PC-3 (cell line): ENCODE results near the gene RGS7. TPM values are rescaled to one million over a fixed set of nuclear protein-coding genes. Genes with fewer than 3 reads are reported as not detected.
A peak's percentile ranks its signal among the peaks of the same experiment; 100 is the strongest.
"Not testable (repeated sequence)": the region's sequence is repeated elsewhere in the genome, so short reads cannot be mapped to it uniquely, and the experiment has no call there.

ENCODE experiments used
- ATAC-seq: fragments of 200-7000 bp; cut with Tn5 transposase; 2 replicates; pipeline ENCODE4 v1.9.1; 2020; ENCODE audit warnings: mild to moderate bottlenecking, moderate library complexity
- BruUV-seq: library from RNA; stranded (reverse); fragments of 400-500 nt; replicated peaks from 2 replicates; lab custom pipeline; 2021; lab: Mats Ljungman, UMichigan
- CTCF ChIA-PET: fragments of 300-600 bp; sonication (Branson Sonifier 250); formaldehyde crosslinking; loops from one replicate; lab custom pipeline; 2022; ENCODE audit warnings: antibody characterized with exemption; lab: Charles Lee
- POLR2A ChIA-PET: fragments of 300-600 bp; sonication (Branson Sonifier 250); formaldehyde crosslinking; loops from one replicate; lab custom pipeline; 2022; ENCODE audit warnings: antibody characterized with exemption; ENCODE audit not compliant: unreplicated experiment; lab: Charles Lee
- DNase-seq: peaks from one replicate; pipeline ENCODE4 v3.0.0-alpha.2; 2015
- H2AFZ ChIP-seq: fragments of 300-600 bp; sonication (generic); 2 replicates; pipeline ENCODE4 v1.6.0; 2016; ENCODE audit warnings: antibody characterized with exemption, low read length
- H3F3A ChIP-seq: fragments of 300-600 bp; sonication (generic); one replicate; pipeline ENCODE4 v1.6.0; 2017; ENCODE audit warnings: antibody characterized with exemption, low read length, control low read depth, mild to moderate bottlenecking; ENCODE audit not compliant: unreplicated experiment
- H3K27ac ChIP-seq: fragments of 300-600 bp; sonication (generic); 2 replicates; pipeline ENCODE4 v1.5.1; 2016; ENCODE audit warnings: mild to moderate bottlenecking, low read length
- H3K27me3 ChIP-seq: fragments of 300-600 bp; sonication (generic); 2 replicates; pipeline ENCODE4 v1.6.1; 2016; ENCODE audit warnings: low read length, mixed read lengths
- H3K36me3 ChIP-seq: fragments of 300-600 bp; sonication (generic); 2 replicates; pipeline ENCODE4 v1.6.1; 2016; ENCODE audit warnings: low read depth, mixed run types, low read length, mixed read lengths
- H3K4me1 ChIP-seq: fragments of 300-600 bp; sonication (generic); 2 replicates; pipeline ENCODE4 v1.5.1; 2016; ENCODE audit warnings: low read length; ENCODE audit not compliant: insufficient read depth
- H3K4me2 ChIP-seq: fragments of 300-600 bp; sonication (generic); 2 replicates; pipeline ENCODE4 v1.6.0; 2016; ENCODE audit warnings: low read length
- H3K4me3 ChIP-seq: fragments of 300-600 bp; sonication (generic); 2 replicates; pipeline ENCODE4 v1.5.1; 2016; ENCODE audit warnings: mild to moderate bottlenecking, low read length, mixed read lengths
- H3K79me2 ChIP-seq: fragments of 300-600 bp; sonication (generic); 2 replicates; pipeline ENCODE4 v1.6.1; 2017; ENCODE audit warnings: low read length, mixed read lengths
- H3K9ac ChIP-seq: fragments of 300-600 bp; sonication (generic); 2 replicates; pipeline ENCODE4 v1.6.0; 2016; ENCODE audit warnings: mild to moderate bottlenecking, low read length
- H3K9me2 ChIP-seq: fragments of 300-600 bp; sonication (generic); replicated peaks from 2 replicates; pipeline ENCODE4 v1.6.1; 2016; ENCODE audit warnings: mixed run types, low read length, mixed read lengths
- H3K9me3 ChIP-seq: fragments of 300-600 bp; sonication (generic); 2 replicates; pipeline ENCODE4 v1.6.1; 2016; ENCODE audit warnings: low read length, mixed read lengths
- H4K20me1 ChIP-seq: fragments of 300-600 bp; sonication (generic); 2 replicates; pipeline ENCODE4 v1.6.1; 2016; ENCODE audit warnings: low read length, mixed read lengths
- CTCF ChIP-seq: fragments of 300-600 bp; sonication (generic); conservative IDR thresholded peaks from 2 replicates; pipeline ENCODE4 v1.5.1; 2017; ENCODE audit warnings: antibody characterized with exemption, low read depth, mild to moderate bottlenecking, low read length
- EZH2 ChIP-seq: fragments of 300-600 bp; sonication (generic); IDR thresholded peaks from one replicate; pipeline ENCODE4 v1.6.1; 2017; ENCODE audit warnings: antibody characterized with exemption, mild to moderate bottlenecking, low read length; ENCODE audit not compliant: unreplicated experiment
- EZH2phosphoT487 ChIP-seq: fragments of 300-600 bp; sonication (generic); IDR thresholded peaks from 2 replicates; pipeline ENCODE4 v1.6.1; 2018; ENCODE audit warnings: mild to moderate bottlenecking, antibody characterized with exemption, low read length, borderline replicate concordance
- intact Hi-C: fragments of 100-400 bp; cut with micrococcal nuclease; formaldehyde crosslinking; loops from 2 replicates; pipeline ENCODE4 v1.9.0; 2023
- total RNA-seq: library from RNA; depleted of rRNA; stranded (reverse); fragments of >200 nt; gene quantifications from 2 replicates; pipeline ENCODE4 v1.2.3, GENCODE V29; 2014

Gene RGS7
- total RNA-seq, 1 experiment from 2014 or later, result 0.15 TPM

GRCh38 chr1:240888787-240889048 lies 468.3 kb downstream of the RGS7 start:
- no peak overlapping the region for H3K27ac ChIP-seq

DNA sequence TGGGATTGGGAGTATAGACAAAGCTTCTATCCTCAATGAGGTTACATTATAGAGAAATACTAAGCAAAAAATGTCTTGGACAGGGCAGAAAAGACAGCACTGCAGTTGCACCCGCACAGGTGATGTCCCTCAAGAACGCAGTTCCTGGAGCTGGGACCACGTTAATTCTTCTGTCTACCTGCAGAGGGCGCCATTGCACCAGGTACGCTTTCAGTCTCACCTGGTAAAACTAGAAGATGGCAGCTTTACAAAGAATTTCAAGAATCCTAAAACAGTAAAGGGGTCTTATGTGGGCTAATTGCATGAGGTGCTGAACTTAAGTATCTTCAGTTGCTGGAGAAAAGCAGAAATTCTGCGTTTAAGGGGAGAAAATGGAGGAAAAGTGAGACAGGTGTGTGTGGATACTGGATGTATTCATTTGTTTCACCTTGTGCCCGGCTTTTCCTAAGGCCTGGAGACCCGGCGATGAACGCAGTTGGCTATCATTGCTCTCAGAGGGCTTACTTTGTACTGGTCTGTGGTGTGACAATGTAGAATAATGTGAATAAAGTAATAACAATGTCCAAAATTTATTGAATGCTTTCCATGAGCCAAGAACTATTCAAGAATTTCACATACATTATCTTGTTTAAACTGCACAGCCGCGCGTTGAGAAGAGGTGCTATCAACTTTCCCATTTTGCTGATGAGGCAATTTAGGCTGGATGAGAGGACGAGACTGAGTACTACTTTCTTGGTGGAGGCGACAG lies 468.8 kb downstream of the RGS7 start:
- intact Hi-C loops, result loop anchor here (1.0 to 10.0 kb wide), 6 partner anchors 59 to 739 kb away; no protein-coding TSS in a partner anchor
- peaks cover 25% of the 10 kb centered on the region for H3K27me3 ChIP-seq
- no TSS peak for BruUV-seq
- TF ChIP-seq EZH2phosphoT487, result no peak
- peak; percentile 99 for TF ChIP-seq CTCF
- no peaks in the 10 kb centered on the region for H3K36me3 ChIP-seq
- no peaks in the 10 kb centered on the region for H3K9me3 ChIP-seq
- H3K27ac ChIP-seq, result no peak overlapping the region
- H3K9me2 ChIP-seq, result no peaks in the 10 kb centered on the region
- DNase-seq (peak; percentile 83), ATAC-seq (peak; percentile 64)
- H3F3A ChIP-seq, result no peaks in the 10 kb centered on the region
- H3K9ac ChIP-seq, result no peak overlapping the region
- no peak overlapping the region for H3K4me3 ChIP-seq
- CTCF ChIA-PET, result interaction anchor here (1.0 kb wide), 1 partner anchor 58 kb away, joined by 3 read pairs; no protein-coding TSS in a partner anchor
- H3K4me1 ChIP-seq, result no peaks in the 10 kb centered on the region
- POLR2A ChIA-PET, result no interaction called here
- H3K4me2 ChIP-seq, result no peak overlapping the region
- 0 out of 2 replicates have a peak overlapping the region, but pooled peaks have one; percentile 6 for H2AFZ ChIP-seq
- no peaks in the 10 kb centered on the region for H4K20me1 ChIP-seq
- no peaks in the 10 kb centered on the region for H3K79me2 ChIP-seq

More at GRCh38 chr1:240888787-240889048, 468.3 kb downstream of the RGS7 start:
- Histone ChIP-seq H3K36me3 (no peaks in the 10 kb centered on the region), H3K9ac (no peak overlapping the region), H3K9me2 (no peaks in the 10 kb centered on the region), H2AFZ (no peak overlapping the region), H3F3A (no peaks in the 10 kb centered on the region), H3K4me2 (no peak overlapping the region), H3K9me3 (no peaks in the 10 kb centered on the region), H3K4me1 (no peaks in the 10 kb centered on the region), H3K4me3 (no peak overlapping the region), H3K27me3 (peaks cover 30% of the 10 kb centered on the region), H4K20me1 (no peaks in the 10 kb centered on the region), H3K79me2 (no peaks in the 10 kb centered on the region)
- POLR2A ChIA-PET, result no interaction called here
- ATAC-seq (no peak), DNase-seq (no peak)
- no peak for TF ChIP-seq EZH2
- TF ChIP-seq CTCF, result no peak
- BruUV-seq, result no TSS peak
- CTCF ChIA-PET, result no interaction called here
- intact Hi-C loops, result loop anchor here (1.0 to 10.0 kb wide), 6 partner anchors 59 to 739 kb away; no protein-coding TSS in a partner anchor

DNA sequence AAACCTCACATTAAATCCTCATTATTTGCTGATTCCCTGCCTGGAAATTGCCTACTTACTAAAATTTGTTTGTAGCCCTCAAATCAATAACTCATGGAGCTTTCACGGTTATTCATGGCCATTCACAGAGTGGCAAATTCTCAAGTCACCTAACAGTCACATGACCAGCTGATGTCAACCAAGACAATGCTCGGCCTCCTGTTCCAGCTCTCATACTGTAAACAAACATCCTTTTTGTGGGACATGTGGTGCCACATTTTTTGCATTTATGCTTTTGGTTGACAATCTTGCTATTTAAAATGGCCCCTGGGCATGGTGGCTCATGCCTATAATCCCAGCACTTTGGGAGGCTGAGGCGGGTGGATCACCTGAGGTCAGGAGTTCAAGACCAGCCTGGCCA lies 473.5 kb downstream of the RGS7 start:
- no peaks in the 10 kb centered on the region for H3K9me2 ChIP-seq
- no peaks in the 10 kb centered on the region for H3K9me3 ChIP-seq
- ChIA-PET CTCF (interaction anchor here (0.6 kb wide), 1 partner anchor 238 kb away, joined by 3 read pairs; no protein-coding TSS in a partner anchor), POLR2A (no interaction called here)
- no peaks in the 10 kb centered on the region for H3K36me3 ChIP-seq
- H3K79me2 ChIP-seq, result no peaks in the 10 kb centered on the region
- H3K27me3 ChIP-seq, result peaks cover 32% of the 10 kb centered on the region
- TF ChIP-seq EZH2phosphoT487, result no peak
- no peak for TF ChIP-seq CTCF
- TF ChIP-seq EZH2, result no peak
- no peak for DNase-seq
- no peak overlapping the region for H2AFZ ChIP-seq
- intact Hi-C loops, result loop anchor here (10.0 kb wide), 1 partner anchor 149 kb away; no protein-coding TSS in a partner anchor
- H3K4me3 ChIP-seq, result no peak overlapping the region
- no peaks in the 10 kb centered on the region for H3K4me1 ChIP-seq
- H3F3A ChIP-seq, result no peaks in the 10 kb centered on the region
- BruUV-seq, result no TSS peak
- no peak for ATAC-seq
- H3K4me2 ChIP-seq, result no peak overlapping the region
- no peak overlapping the region for H3K9ac ChIP-seq
- H4K20me1 ChIP-seq, result no peaks in the 10 kb centered on the region
- no peak overlapping the region for H3K27ac ChIP-seq

- H2AFZ ChIP-seq, H3K4me1 ChIP-seq, H3K27ac ChIP-seq, BruUV-seq, DNase-seq, H3K9ac ChIP-seq, H3F3A ChIP-seq, H3K4me3 ChIP-seq, H4K20me1 ChIP-seq, H3K79me2 ChIP-seq, ATAC-seq, H3K9me3 ChIP-seq, H3K36me3 ChIP-seq, H3K9me2 ChIP-seq, POLR2A ChIA-PET, H3K4me2 ChIP-seq: not testable (repeated sequence)
- intact Hi-C loops, result loop anchor here (10.0 kb wide), 1 partner anchor 148 kb away; no protein-coding TSS in a partner anchor
- peaks cover 37% of the 10 kb centered on the region for H3K27me3 ChIP-seq
- CTCF ChIA-PET, result interaction anchor here (0.6 kb wide), 1 partner anchor 237 kb away, joined by 3 read pairs; no protein-coding TSS in a partner anchor
These were observed 474.2 kb downstream of the RGS7 start for GRCh38 chr1:240882656-240883308.
